OCI-LY7 (cell line): Measurements from ENCODE around the gene JDP2.

Experiments
- CTCF ChIP-seq: fragments of 200-600 bp; sonication (generic); conservative IDR thresholded peaks from 2 replicates; pipeline ENCODE4 v1.5.1; 2014; ENCODE audit warnings: mild to moderate bottlenecking, antibody characterized with exemption, low read length, moderate library complexity, mixed read lengths
- EZH2phosphoT487 ChIP-seq: fragments of 200-600 bp; sonication (generic); IDR thresholded peaks from 2 replicates; pipeline ENCODE4 v1.6.1; 2018; ENCODE audit warnings: low read depth, borderline replicate concordance, mild to moderate bottlenecking, mixed run types, antibody characterized with exemption, low read length, moderate library complexity, mixed read lengths

- TF ChIP-seq CTCF (no peak), EZH2phosphoT487 (no peak)
These were observed 24.9 kb upstream of the JDP2 start for GRCh38 chr14:75402867-75403413.
